ENCODE data around the gene PRDX3. TPM values are rescaled to one million over a fixed set of nuclear protein-coding genes. Genes with fewer than 3 reads are reported as not detected.

The PRDX3 gene
- total RNA-seq, 2 donors from 2014 or later, result 153 to 173 TPM

DNA sequence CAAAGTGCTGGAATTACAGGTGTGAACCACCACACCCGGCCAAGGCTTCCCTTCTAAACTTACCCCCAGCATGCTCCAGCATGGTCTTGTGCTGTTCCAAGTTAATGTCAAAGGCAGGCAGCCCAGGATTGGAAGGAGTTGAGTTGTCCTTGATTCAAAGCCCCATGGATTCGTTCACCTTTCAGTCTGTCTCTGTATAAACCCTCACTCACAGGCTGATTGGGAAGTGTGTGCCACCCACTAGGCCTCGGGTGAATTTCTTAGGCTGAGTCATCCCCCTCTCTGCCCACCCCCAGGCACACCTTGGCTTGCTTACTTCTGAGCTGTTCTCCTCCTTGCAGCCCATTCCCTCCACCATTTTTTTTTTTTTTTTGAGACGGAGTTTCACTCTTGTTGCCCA, 13.3 kb upstream of the PRDX3 start:
- TF ChIP-seq, protein P1, sequence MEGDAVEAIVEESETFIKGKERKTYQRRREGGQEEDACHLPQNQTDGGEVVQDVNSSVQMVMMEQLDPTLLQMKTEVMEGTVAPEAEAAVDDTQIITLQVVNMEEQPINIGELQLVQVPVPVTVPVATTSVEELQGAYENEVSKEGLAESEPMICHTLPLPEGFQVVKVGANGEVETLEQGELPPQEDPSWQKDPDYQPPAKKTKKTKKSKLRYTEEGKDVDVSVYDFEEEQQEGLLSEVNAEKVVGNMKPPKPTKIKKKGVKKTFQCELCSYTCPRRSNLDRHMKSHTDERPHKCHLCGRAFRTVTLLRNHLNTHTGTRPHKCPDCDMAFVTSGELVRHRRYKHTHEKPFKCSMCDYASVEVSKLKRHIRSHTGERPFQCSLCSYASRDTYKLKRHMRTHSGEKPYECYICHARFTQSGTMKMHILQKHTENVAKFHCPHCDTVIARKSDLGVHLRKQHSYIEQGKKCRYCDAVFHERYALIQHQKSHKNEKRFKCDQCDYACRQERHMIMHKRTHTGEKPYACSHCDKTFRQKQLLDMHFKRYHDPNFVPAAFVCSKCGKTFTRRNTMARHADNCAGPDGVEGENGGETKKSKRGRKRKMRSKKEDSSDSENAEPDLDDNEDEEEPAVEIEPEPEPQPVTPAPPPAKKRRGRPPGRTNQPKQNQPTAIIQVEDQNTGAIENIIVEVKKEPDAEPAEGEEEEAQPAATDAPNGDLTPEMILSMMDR (conservative IDR thresholded peaks at IDR 0.05), result no peak
- H3K27ac ChIP-seq (ENCODE audit: low read depth, low read length), result no peak overlapping the region
- peaks cover 11% of the 10 kb centered on the region for H3K27me3 Mint-ChIP-seq (ENCODE audit: insufficient read depth)
- H3K4me3 ChIP-seq (ENCODE audit: low read length), result no peak overlapping the region
- peaks cover 21% of the 10 kb centered on the region for H3K4me1 Mint-ChIP-seq
- no peak for DNase-seq
- no peaks in the 10 kb centered on the region for H3K27me3 ChIP-seq (ENCODE audit: control insufficient read depth, insufficient read depth, low read length, poor library complexity, severe bottlenecking)
- no peak overlapping the region for H3K4me3 Mint-ChIP-seq
- no peaks in the 10 kb centered on the region for H3K36me3 Mint-ChIP-seq (ENCODE audit: low read depth)
- 84 to 85% methylated on average over 2 to 3 of the region's 4 CpGs for WGBS, 2 experiments (ENCODE audit: insufficient coverage in 1 of 2, insufficient read length in 1 of 2)
- peaks cover 2% of the 10 kb centered on the region for H3K9me3 Mint-ChIP-seq
- no peak overlapping the region for H3K27ac Mint-ChIP-seq
- no peaks in the 10 kb centered on the region for H3K4me1 ChIP-seq (ENCODE audit: control insufficient read depth, insufficient read depth, low read length)
- H3K9me3 ChIP-seq (ENCODE audit: control insufficient read depth, low read length), result no peaks in the 10 kb centered on the region
- H3K9ac ChIP-seq (ENCODE audit: extremely low read depth, low read length, poor library complexity, severe bottlenecking), result no peak overlapping the region
- H3K36me3 ChIP-seq (ENCODE audit: control insufficient read depth, insufficient read depth, low read length), result no peaks in the 10 kb centered on the region

DNA sequence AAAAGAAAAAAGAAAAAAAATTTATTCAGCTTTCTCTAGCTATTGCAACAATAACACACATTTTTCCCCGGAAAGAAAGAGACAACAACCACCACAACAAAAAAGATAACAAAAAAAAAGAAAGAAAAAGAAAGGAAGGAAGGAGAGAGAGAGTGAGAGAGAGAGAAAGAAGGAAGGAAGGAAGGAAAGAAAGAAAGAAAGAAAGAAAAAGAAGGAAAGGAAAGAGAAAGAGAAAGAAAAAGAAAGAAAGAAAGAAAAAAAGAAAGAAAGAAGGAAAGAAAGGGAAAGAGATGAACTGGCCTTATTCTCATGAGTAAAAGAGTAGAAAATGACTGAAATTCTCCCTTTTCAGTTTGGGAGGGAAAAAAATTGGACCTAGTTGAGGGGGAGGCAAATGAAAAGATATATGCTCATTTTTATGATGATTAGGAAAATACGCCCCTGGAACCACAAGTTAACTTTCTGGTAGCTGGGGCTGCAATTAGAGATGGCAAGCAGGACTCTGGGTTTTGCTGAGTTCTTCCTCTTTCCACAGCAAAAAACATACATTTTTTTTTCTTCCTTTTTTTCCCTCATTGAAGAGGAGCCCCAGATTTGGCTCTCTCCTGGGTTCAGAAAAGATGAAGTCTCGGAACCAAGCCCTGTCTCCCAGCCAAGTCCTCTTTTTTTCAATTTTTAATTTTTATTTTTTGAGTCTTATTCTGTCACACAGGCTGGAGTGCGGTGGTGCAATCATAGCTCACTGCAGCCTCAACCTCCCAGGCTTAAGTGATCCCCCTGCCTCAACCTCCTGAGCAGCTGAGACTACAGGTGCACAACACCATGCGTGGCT, 12.6 kb upstream of the PRDX3 start:
- H3K27me3 Mint-ChIP-seq (ENCODE audit: insufficient read depth), result peaks cover 10% of the 10 kb centered on the region
- Histone ChIP-seq H3K9me3 (ENCODE audit: control insufficient read depth, low read length) (no peaks in the 10 kb centered on the region), H3K27ac (ENCODE audit: low read depth, low read length) (no peak overlapping the region), H3K4me3 (ENCODE audit: low read length) (no peak overlapping the region), H3K36me3 (ENCODE audit: control insufficient read depth, insufficient read depth, low read length) (no peaks in the 10 kb centered on the region), H3K9ac (ENCODE audit: extremely low read depth, low read length, poor library complexity, severe bottlenecking) (no peak overlapping the region), H3K4me1 (ENCODE audit: control insufficient read depth, insufficient read depth, low read length) (no peaks in the 10 kb centered on the region), H3K27me3 (ENCODE audit: control insufficient read depth, insufficient read depth, low read length, poor library complexity, severe bottlenecking) (no peaks in the 10 kb centered on the region)
- peaks cover 2% of the 10 kb centered on the region for H3K9me3 Mint-ChIP-seq
- 46 to 58% methylated on average over 3 to 4 of the region's 5 CpGs for WGBS, 2 experiments (ENCODE audit: insufficient coverage in 1 of 2, insufficient read length in 1 of 2)
- no peak overlapping the region for H3K27ac Mint-ChIP-seq
- TF ChIP-seq, protein P1 (conservative IDR thresholded peaks at IDR 0.05), result no peak
- H3K4me3 Mint-ChIP-seq, result no peak overlapping the region
- H3K36me3 Mint-ChIP-seq (ENCODE audit: low read depth), result no peaks in the 10 kb centered on the region
- DNase-seq, result no peak
- H3K4me1 Mint-ChIP-seq, result peaks cover 21% of the 10 kb centered on the region

DNA sequence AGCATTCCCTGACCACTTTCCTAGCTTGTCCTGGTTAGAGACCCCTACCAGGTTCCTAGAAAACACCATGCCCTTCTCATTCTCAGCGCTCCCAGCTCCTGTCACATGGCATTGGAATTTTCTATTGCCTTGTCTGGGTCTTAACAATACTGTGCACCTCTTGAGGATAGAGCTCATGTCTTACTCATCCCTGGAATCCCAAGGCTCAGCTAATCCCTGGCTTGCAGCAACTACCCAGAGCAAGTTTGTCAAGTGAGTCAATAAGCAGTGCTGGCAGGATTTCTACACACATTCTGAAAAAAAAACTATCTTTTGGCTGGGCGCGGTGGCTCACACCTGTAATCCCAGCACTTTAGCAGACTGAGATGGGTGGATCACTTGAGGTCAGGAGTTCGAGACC, 11.7 kb upstream of the PRDX3 start:
- no peaks in the 10 kb centered on the region for H3K36me3 ChIP-seq (ENCODE audit: control insufficient read depth, insufficient read depth, low read length)
- peaks cover 10% of the 10 kb centered on the region for H3K27me3 Mint-ChIP-seq (ENCODE audit: insufficient read depth)
- H3K4me3 Mint-ChIP-seq, result no peak overlapping the region
- TF ChIP-seq, protein P1 (conservative IDR thresholded peaks at IDR 0.05), result no peak
- no peak overlapping the region for H3K27ac Mint-ChIP-seq
- no peaks in the 10 kb centered on the region for H3K4me1 ChIP-seq (ENCODE audit: control insufficient read depth, insufficient read depth, low read length)
- no peak for DNase-seq
- H3K9me3 Mint-ChIP-seq, result peaks cover 2% of the 10 kb centered on the region
- H3K9ac ChIP-seq (ENCODE audit: extremely low read depth, low read length, poor library complexity, severe bottlenecking), result peak overlapping the region; percentile 2
- 90 to 96% methylated on average over 3 to 4 of the region's 4 CpGs for WGBS, 2 experiments (ENCODE audit: insufficient coverage in 1 of 2, insufficient read length in 1 of 2)
- no peaks in the 10 kb centered on the region for H3K27me3 ChIP-seq (ENCODE audit: control insufficient read depth, insufficient read depth, low read length, poor library complexity, severe bottlenecking)
- no peak overlapping the region for H3K4me3 ChIP-seq (ENCODE audit: low read length)
- no peak overlapping the region for H3K27ac ChIP-seq (ENCODE audit: low read depth, low read length)
- peaks cover 21% of the 10 kb centered on the region for H3K4me1 Mint-ChIP-seq
- H3K36me3 Mint-ChIP-seq (ENCODE audit: low read depth), result no peaks in the 10 kb centered on the region
- H3K9me3 ChIP-seq (ENCODE audit: control insufficient read depth, low read length), result no peaks in the 10 kb centered on the region
